Muscle of leg (tissue), 11 donors: ENCODE results near the gene CANT1. TPM values are rescaled to one million over a fixed set of nuclear protein-coding genes. Genes with fewer than 3 reads are reported as not detected.

Experiments used
- DNase-seq: peaks from one replicate; pipeline ENCODE4 v3.0.0; 2013
- H3K27ac ChIP-seq: one replicate; pipeline ENCODE4 v1.5.1; 2013; ENCODE audit warnings: mild to moderate bottlenecking, low read length, control low read depth
- H3K27me3 ChIP-seq: one replicate; pipeline ENCODE4 v1.6.1; 2013; ENCODE audit warnings: low read length; ENCODE audit not compliant: control insufficient read depth, insufficient read depth
- H3K36me3 ChIP-seq: one replicate; pipeline ENCODE4 v1.6.1; 2013; ENCODE audit warnings: low read length; ENCODE audit not compliant: control insufficient read depth, insufficient read depth
- H3K4me1 ChIP-seq: one replicate; pipeline ENCODE4 v1.6.1; 2013; ENCODE audit warnings: low read length; ENCODE audit not compliant: control insufficient read depth, insufficient read depth
- H3K4me3 ChIP-seq: one replicate; pipeline ENCODE4 v1.5.1; 2013; ENCODE audit warnings: low read length, control low read depth
- H3K9me3 ChIP-seq: replicated peaks from 2 replicates; pipeline ENCODE4 v1.6.1; 2013; ENCODE audit warnings: low read depth, low read length; ENCODE audit not compliant: control insufficient read depth
- WGBS: methylation state at CpG from one replicate; pipeline ENCODE4 v1.1.5; 2013; ENCODE audit warnings: missing lambda C conversion rate; ENCODE audit not compliant: insufficient coverage; 5-methylcytosine and 5-hydroxymethylcytosine counted together
- polyA plus RNA-seq, 8 donors: library from polyadenylated mRNA; unstranded; fragments of 120-200 nt; gene quantifications; one replicate each; pipeline versions ENCODE4 v1.2.1 to v1.2.3, GENCODE V29; 2013; ENCODE audit warnings: inconsistent platforms in 1 of 8, low replicate concordance in 1 of 8; ENCODE audit not compliant: insufficient read length in 8 of 8, insufficient read depth in 1 of 8
- total RNA-seq: library from RNA; stranded (reverse); fragments of 120-200 nt; gene quantifications from one replicate; pipeline ENCODE4 v1.2.4, GENCODE V29; 2013

Gene CANT1
- total and polyA plus RNA-seq, 9 donors, result 21.7 to 41.5 (median 32.8) TPM

GRCh38 chr17:78958641-78959127 lies 50.9 kb downstream of the CANT1 start:
- Histone ChIP-seq H3K4me3 (no peak overlapping the region), H3K4me1 (peaks cover 26% of the 10 kb centered on the region), H3K27ac (no peak overlapping the region), H3K9me3 (no peaks in the 10 kb centered on the region), H3K27me3 (peaks cover 7% of the 10 kb centered on the region), H3K36me3 (no peaks in the 10 kb centered on the region)
- 83% methylated on average over 7 of the region's 7 CpGs for WGBS
- no peak for DNase-seq

- DNase-seq, result no peak
- peaks cover 7% of the 10 kb centered on the region for H3K27me3 ChIP-seq
- 48% methylated on average over 12 of the region's 12 CpGs for WGBS
- no peak overlapping the region for H3K27ac ChIP-seq
- H3K9me3 ChIP-seq, result no peaks in the 10 kb centered on the region
- peaks cover 34% of the 10 kb centered on the region for H3K4me1 ChIP-seq
- no peak overlapping the region for H3K4me3 ChIP-seq
- H3K36me3 ChIP-seq, result no peaks in the 10 kb centered on the region
These were observed 52.4 kb downstream of the CANT1 start for GRCh38 chr17:78957128-78957527.

GRCh38 chr17:78956254-78956653 lies 53.3 kb downstream of the CANT1 start:
- 86% methylated on average over 2 of the region's 11 CpGs for WGBS
- H3K27me3 ChIP-seq, result peaks cover 7% of the 10 kb centered on the region

GRCh38 chr17:78954684-78955083 lies 54.9 kb downstream of the CANT1 start:
- Histone ChIP-seq H3K9me3 (peaks cover 15% of the 10 kb centered on the region), H3K27me3 (peaks cover 7% of the 10 kb centered on the region), H3K4me1 (peaks cover 30% of the 10 kb centered on the region), H3K27ac (no peak overlapping the region), H3K4me3 (no peak overlapping the region), H3K36me3 (no peaks in the 10 kb centered on the region)
- 88% methylated on average over 13 of the region's 14 CpGs for WGBS
- no peak for DNase-seq

More at GRCh38 chr17:78956254-78956653, 53.3 kb downstream of the CANT1 start:
- Histone ChIP-seq H3K36me3 (no peaks in the 10 kb centered on the region), H3K9me3 (peaks cover under 1% of the 10 kb centered on the region), H3K27ac (no peak overlapping the region), H3K4me3 (no peak overlapping the region), H3K4me1 (peaks cover 38% of the 10 kb centered on the region)
- DNase-seq, result no peak

GRCh38 chr17:78953356-78954350 lies 55.9 kb downstream of the CANT1 start:
- no peaks in the 10 kb centered on the region for H3K36me3 ChIP-seq
- H3K9me3 ChIP-seq, result peaks cover 15% of the 10 kb centered on the region
- no peak overlapping the region for H3K4me3 ChIP-seq
- H3K4me1 ChIP-seq, result peaks cover 30% of the 10 kb centered on the region
- H3K27ac ChIP-seq, result no peak overlapping the region
- 27% methylated on average over 24 of the region's 29 CpGs for WGBS
- peak; percentile 53 for DNase-seq
- peaks cover 7% of the 10 kb centered on the region for H3K27me3 ChIP-seq

GRCh38 chr17:78952706-78953105 lies 56.9 kb downstream of the CANT1 start:
- peaks cover 15% of the 10 kb centered on the region for H3K9me3 ChIP-seq
- H3K4me1 ChIP-seq, result peaks cover 30% of the 10 kb centered on the region
- no peaks in the 10 kb centered on the region for H3K36me3 ChIP-seq
- DNase-seq, result no peak
- H3K27me3 ChIP-seq, result peaks cover 7% of the 10 kb centered on the region
- WGBS, result 59% methylated on average over 3 of the region's 10 CpGs
- H3K4me3 ChIP-seq, result no peak overlapping the region
- peak overlapping the region; percentile 42 for H3K27ac ChIP-seq

GRCh38 chr17:78951967-78952551 lies 57.5 kb downstream of the CANT1 start:
- 33% methylated on average over 10 of the region's 12 CpGs for WGBS
- H3K27me3 ChIP-seq, result peaks cover 6% of the 10 kb centered on the region
- no peak overlapping the region for H3K4me3 ChIP-seq
- DNase-seq, result peak; percentile 76
- peaks cover 15% of the 10 kb centered on the region for H3K9me3 ChIP-seq
- peak overlapping the region; percentile 42 for H3K27ac ChIP-seq
- H3K4me1 ChIP-seq, result peaks cover 27% of the 10 kb centered on the region
- no peaks in the 10 kb centered on the region for H3K36me3 ChIP-seq

GRCh38 chr17:78950870-78951269 lies 58.7 kb downstream of the CANT1 start:
- peaks cover 5% of the 10 kb centered on the region for H3K27me3 ChIP-seq
- H3K4me3 ChIP-seq, result no peak overlapping the region
- no peaks in the 10 kb centered on the region for H3K36me3 ChIP-seq
- DNase-seq, result no peak
- H3K27ac ChIP-seq, result no peak overlapping the region
- H3K4me1 ChIP-seq, result peaks cover 27% of the 10 kb centered on the region
- peaks cover 15% of the 10 kb centered on the region for H3K9me3 ChIP-seq
- 100% methylated on average over 2 of the region's 2 CpGs for WGBS

- no peak overlapping the region for H3K27ac ChIP-seq
- no peaks in the 10 kb centered on the region for H3K27me3 ChIP-seq
- peaks cover 14% of the 10 kb centered on the region for H3K4me1 ChIP-seq
- H3K36me3 ChIP-seq, result no peaks in the 10 kb centered on the region
- DNase-seq, result no peak
- no peak overlapping the region for H3K4me3 ChIP-seq
- WGBS, result 68% methylated on average over 12 of the region's 18 CpGs
- H3K9me3 ChIP-seq, result peaks cover 15% of the 10 kb centered on the region
These were observed 62.1 kb downstream of the CANT1 start for GRCh38 chr17:78947235-78948149.
